Aorta (tissue), 5 donors: ENCODE data around the gene CFDP1. TPM values are rescaled to one million over a fixed set of nuclear protein-coding genes. Genes with fewer than 3 reads are reported as not detected.
"Not testable (repeated sequence)": the region's sequence is repeated elsewhere in the genome, so short reads cannot be mapped to it uniquely, and the experiment has no call there.

Source experiments
- ATAC-seq: fragments of 200-7000 bp; cut with Tn5 transposase; one replicate; pipeline ENCODE4 v1.9.1; 2022; ENCODE audit warnings: moderate library complexity; ENCODE audit not compliant: low FRiP score
- DNase-seq, 2 donors: peaks; one replicate each; pipeline ENCODE4 v3.0.0-alpha.2; 2020
- H3K27ac ChIP-seq, 2 donors: one replicate each; pipeline ENCODE4 v1.5.1; 2013; ENCODE audit warnings: low read length in 2 of 2, mild to moderate bottlenecking in 2 of 2, moderate library complexity in 2 of 2, control low read depth in 1 of 2, inconsistent platforms in 1 of 2, low read depth in 1 of 2
- H3K27me3 ChIP-seq, 2 donors: one replicate each; pipeline ENCODE4 v1.6.1; 2013; ENCODE audit warnings: control low read depth in 1 of 2, low read length in 1 of 2, mild to moderate bottlenecking in 1 of 2, moderate library complexity in 1 of 2; ENCODE audit not compliant: insufficient read depth in 2 of 2, control insufficient read depth in 1 of 2
- H3K36me3 ChIP-seq, 2 donors: one replicate each; pipeline ENCODE4 v1.6.1; 2013; ENCODE audit warnings: control low read depth in 1 of 2, low read length in 1 of 2, mild to moderate bottlenecking in 1 of 2; ENCODE audit not compliant: insufficient read depth in 2 of 2, control insufficient read depth in 1 of 2
- H3K4me1 ChIP-seq, 2 donors: one replicate each; pipeline ENCODE4 v1.6.1; 2013; ENCODE audit warnings: low read length in 2 of 2, control low read depth in 1 of 2, mild to moderate bottlenecking in 1 of 2, moderate library complexity in 1 of 2; ENCODE audit not compliant: insufficient read depth in 2 of 2, control insufficient read depth in 1 of 2
- H3K4me3 ChIP-seq, 2 donors: one replicate each; pipeline ENCODE4 v1.5.1; 2013; ENCODE audit warnings: low read length in 2 of 2, control low read depth in 1 of 2, mild to moderate bottlenecking in 1 of 2
- H3K9me3 ChIP-seq: one replicate; pipeline ENCODE4 v1.6.1; 2013; ENCODE audit warnings: mild to moderate bottlenecking, low read length; ENCODE audit not compliant: control insufficient read depth
- WGBS, 2 donors: extraction: QIAGEN DNeasy Blood & Tissue Kit; methylation state at CpG; one replicate each; pipeline ENCODE4 v1.1.7; 2013; 5-methylcytosine and 5-hydroxymethylcytosine counted together
- intact Hi-C, 2 donors: fragments of 100-400 bp; cut with DNase I; formaldehyde crosslinking; loops; one replicate each; pipeline versions ENCODE4 v1.14.2 to v1.15.0; 2022
- polyA plus RNA-seq, 2 donors: library from polyadenylated mRNA; stranded (reverse); fragments of 200-250 nt; gene quantifications; one replicate each; pipeline ENCODE4 v1.2.3, GENCODE V29; 2013
- total RNA-seq, 2 donors: library from RNA; stranded (reverse); fragmentation: NEBNext Ultra II Directional; extraction: Animal tissue kit (Norgen Biotek cat#: 25700); gene quantifications; one replicate each; pipeline ENCODE4 v1.2.1, GENCODE V29; 2021
- donor health status: healthy with polysubstance abuse.
- donor health status: Bipolar disorder and iron deficiency.
- donor health status: DM: no; HTN: no; CAD: no.
- donor health status: DM: no; HTN: no; CAD: no.
- donor health status: DM: yes; HTN: yes; CAD: no.

CFDP1 gene
- total and polyA plus RNA-seq, 4 donors = 52.8 to 111 (median 57.5) TPM

DNA sequence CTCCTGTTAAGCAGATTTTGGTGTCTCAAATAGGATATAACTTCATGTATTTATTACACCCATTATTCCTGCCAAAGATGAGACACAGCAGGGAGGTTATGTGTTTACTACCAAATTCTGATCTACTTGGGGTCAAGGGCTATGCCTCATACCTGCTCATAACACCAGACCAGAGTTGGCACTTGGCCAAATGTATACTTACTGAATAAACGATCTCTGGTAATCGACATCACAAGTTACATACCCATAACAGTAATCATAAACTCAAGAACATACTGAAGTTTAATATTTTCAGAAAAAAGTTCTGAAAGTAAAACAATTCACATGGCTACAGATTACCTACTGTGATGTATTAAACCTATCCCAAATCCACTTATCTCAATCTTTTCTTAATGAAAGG, 28.3 kb upstream of the CFDP1 start:
- WGBS, 2 donors = 71 to 73% methylated on average over 2 of the region's 2 CpGs
- no peak overlapping the region for H3K4me3 ChIP-seq
- intact Hi-C loops = no loop called here
- no peaks in the 10 kb centered on the region for H3K9me3 ChIP-seq
- ATAC-seq (no peak), DNase-seq (no peak)
- H3K27ac ChIP-seq = no peak overlapping the region
- no peaks in the 10 kb centered on the region for H3K36me3 ChIP-seq
- no peaks in the 10 kb centered on the region for H3K4me1 ChIP-seq
- no peaks in the 10 kb centered on the region for H3K27me3 ChIP-seq

DNA sequence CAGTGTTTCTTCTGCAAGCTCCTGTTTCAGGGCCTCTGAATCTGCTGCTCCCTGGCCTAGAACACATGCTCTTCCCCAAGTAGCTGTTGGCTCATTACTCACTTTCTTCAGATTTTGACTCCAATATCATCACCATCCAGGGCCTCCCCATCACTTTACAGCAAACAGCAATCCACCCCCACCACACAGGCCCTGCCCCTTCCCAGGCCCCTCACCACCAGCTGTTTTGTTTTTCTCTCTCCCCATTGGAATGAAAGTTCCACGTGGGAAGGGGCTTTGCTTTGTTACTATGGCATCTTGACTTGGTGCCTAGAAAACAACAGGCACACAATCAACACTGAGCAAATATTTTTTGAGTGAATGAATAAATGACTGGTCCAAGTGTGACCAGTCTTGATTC, 27.1 kb upstream of the CFDP1 start:
- H3K4me1 ChIP-seq = no peaks in the 10 kb centered on the region
- ATAC-seq (no peak), DNase-seq (no peak)
- H3K27me3 ChIP-seq = no peaks in the 10 kb centered on the region
- intact Hi-C loops = no loop called here
- WGBS, 2 donors = 0 to 8% methylated on average over 1 of the region's 1 CpG
- no peaks in the 10 kb centered on the region for H3K9me3 ChIP-seq
- H3K36me3 ChIP-seq = no peaks in the 10 kb centered on the region
- no peak overlapping the region for H3K27ac ChIP-seq
- H3K4me3 ChIP-seq = no peak overlapping the region

DNA sequence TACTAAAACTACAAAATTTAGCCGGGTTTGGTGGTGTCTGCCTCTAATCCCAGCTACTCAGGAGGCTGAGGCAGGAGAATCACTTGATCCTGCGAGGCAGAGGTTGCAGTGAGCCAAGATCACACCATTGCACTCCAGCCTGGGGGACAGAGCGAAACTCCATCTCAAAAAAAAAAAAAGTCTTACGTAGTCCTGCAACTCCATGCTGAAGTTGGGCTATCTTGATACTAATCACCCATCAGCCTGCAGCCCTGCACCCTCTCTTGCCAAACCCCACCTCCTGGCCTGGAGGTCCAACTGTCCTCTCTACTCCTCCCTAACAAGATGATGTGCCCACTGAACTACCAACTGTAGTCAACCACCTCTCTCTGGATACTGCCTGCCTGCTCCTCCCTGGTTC, 26.4 kb upstream of the CFDP1 start:
- ATAC-seq = no peak
- DNase-seq = no peak
- no peaks in the 10 kb centered on the region for H3K36me3 ChIP-seq
- no peaks in the 10 kb centered on the region for H3K9me3 ChIP-seq
- WGBS, 2 donors = 93 to 94% methylated on average over 4 of the region's 4 CpGs
- no peaks in the 10 kb centered on the region for H3K27me3 ChIP-seq
- no peak overlapping the region for H3K27ac ChIP-seq
- intact Hi-C loops = no loop called here
- no peaks in the 10 kb centered on the region for H3K4me1 ChIP-seq
- no peak overlapping the region for H3K4me3 ChIP-seq

DNA sequence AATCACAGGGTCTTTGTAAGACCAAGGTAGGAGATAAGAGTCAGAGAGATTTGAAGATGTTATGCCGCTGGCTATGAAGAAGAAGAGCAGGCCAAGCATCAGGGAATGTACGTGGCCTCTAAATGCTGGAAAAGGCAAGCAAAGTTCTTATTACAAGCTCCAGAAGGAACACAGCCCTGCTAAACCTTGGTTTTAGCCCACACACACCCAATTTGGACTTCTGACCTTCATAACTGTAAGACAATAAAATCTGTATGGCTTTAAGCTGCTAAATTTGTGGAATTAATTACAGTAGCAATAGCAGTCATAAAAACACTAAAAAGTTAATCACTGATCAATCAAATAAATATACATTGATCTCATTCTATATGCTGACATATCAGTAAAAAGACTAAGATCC, 25.1 kb upstream of the CFDP1 start:
- intact Hi-C loops = no loop called here
- Histone ChIP-seq H3K4me1 (no peaks in the 10 kb centered on the region), H3K27me3 (no peaks in the 10 kb centered on the region)

DNA sequence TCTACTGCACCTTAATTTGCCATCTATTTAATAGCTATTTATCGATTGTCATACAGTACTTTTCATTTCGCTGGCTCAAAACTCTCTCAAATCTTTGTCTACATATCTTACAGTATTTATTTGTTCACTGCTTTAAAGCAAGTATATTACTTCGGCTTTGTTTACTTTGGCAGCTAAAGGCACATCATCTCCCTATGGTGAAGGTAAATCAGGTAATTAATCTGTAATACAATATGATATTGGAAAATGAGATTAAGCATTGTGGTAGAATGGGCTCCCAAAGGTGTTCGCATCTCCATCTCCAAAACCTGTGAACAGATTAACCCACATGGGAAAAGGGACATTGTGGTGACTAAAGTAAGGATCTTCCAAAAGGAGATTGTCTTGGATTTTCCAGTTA, 24.7 kb upstream of the CFDP1 start:
- no peaks in the 10 kb centered on the region for H3K36me3 ChIP-seq
- intact Hi-C loops = no loop called here
- no peak overlapping the region for H3K4me3 ChIP-seq
- H3K9me3 ChIP-seq = no peaks in the 10 kb centered on the region
- ATAC-seq (no peak), DNase-seq (no peak)
- peaks cover 0 to under 1% of the 10 kb centered on the region in 2 donors for H3K4me1 ChIP-seq
- no peaks in the 10 kb centered on the region for H3K27me3 ChIP-seq
- H3K27ac ChIP-seq = no peak overlapping the region
- WGBS, 2 donors = 82 to 86% methylated on average over 4 of the region's 4 CpGs

More for the DNA sequence above, 25.1 kb upstream of the CFDP1 start:
- Histone ChIP-seq H3K4me3 (no peak overlapping the region), H3K9me3 (no peaks in the 10 kb centered on the region), H3K27ac (no peak overlapping the region), H3K36me3 (no peaks in the 10 kb centered on the region)
- no peak for ATAC-seq
- DNase-seq = no peak
- 90 to 93% methylated on average over 2 of the region's 2 CpGs for WGBS, 2 donors

DNA sequence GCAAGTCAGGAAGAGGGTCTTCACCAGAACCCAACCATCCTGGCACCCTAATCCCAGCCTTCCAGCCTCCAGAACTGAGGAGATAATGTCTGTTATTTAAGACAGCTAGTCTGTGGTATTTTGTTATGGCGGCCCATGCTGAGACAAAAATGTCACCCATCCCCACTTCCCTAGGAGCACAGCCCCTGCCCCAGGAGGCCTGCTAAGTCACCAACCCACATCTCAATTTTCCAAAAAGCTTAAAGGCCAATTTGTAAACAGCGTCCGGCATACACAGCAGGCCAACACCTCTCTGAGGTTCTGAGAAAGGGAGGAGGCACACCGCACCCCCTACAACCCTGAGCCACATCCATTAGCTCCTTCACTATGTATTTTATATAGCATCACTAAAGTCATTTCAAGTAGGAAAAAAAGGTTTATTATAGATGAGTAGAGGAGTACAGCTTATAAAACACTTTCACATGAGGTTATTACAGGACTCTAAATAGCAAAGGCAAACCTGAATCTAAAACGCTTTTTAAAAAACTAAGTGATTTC, 24.2 kb upstream of the CFDP1 start:
- intact Hi-C loops = no loop called here
- no peaks in the 10 kb centered on the region for H3K27me3 ChIP-seq
- peaks cover 0 to 2% of the 10 kb centered on the region in 2 donors for H3K4me1 ChIP-seq
- no peak overlapping the region for H3K4me3 ChIP-seq
- H3K27ac ChIP-seq = no peak overlapping the region
- no peaks in the 10 kb centered on the region for H3K9me3 ChIP-seq
- H3K36me3 ChIP-seq = no peaks in the 10 kb centered on the region
- ATAC-seq (no peak), DNase-seq (no peak)
- 91 to 92% methylated on average over 5 of the region's 5 CpGs for WGBS, 2 donors

DNA sequence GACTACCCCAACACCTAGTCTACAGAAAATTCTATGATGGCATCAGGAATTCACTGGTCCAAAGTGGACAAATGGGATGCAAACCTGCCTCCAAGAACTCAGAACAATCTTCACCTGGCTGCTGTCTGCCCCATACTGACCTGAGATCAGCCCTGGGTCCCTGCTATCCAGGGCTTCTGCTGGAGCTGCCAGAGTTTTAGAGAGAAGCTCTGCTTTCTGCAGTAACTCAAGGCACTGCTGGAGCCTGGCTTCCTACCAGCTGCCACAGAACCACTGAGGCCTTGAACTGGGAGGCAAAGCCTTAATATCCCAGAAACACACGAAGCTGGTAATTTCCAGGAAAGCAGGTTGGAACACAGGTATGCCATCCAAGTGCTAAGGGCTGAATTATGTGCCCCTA, 23.7 kb upstream of the CFDP1 start:
- Histone ChIP-seq H3K9me3 (no peaks in the 10 kb centered on the region), H3K27ac (no peak overlapping the region), H3K4me3 (no peak overlapping the region), H3K27me3 (no peaks in the 10 kb centered on the region), H3K4me1 (peaks cover 0 to 2% of the 10 kb centered on the region in 2 donors), H3K36me3 (no peaks in the 10 kb centered on the region)
- no peak for DNase-seq
- intact Hi-C loops = no loop called here
- WGBS, 2 donors = 42 to 50% methylated on average over 1 of the region's 1 CpG
- ATAC-seq = no peak

DNA sequence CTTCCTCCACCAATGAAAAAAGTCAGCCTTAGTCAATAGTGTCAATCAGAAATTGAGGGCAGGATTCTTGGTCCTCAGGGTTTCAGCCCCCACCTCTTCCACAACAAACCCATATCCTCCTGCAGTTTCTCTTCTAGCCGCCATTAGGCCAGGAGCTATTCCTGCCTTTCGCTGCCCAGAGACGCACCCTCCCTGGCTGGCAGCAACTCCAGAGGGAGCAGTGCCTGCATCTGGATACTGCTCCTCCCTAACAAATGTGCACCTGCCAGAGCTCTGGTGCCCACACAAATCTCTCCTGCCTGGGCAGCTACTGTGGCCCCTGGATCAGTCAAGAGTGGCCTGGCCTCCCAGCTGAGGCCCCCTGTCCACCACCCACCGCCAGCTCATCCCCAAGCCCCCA, 23.2 kb upstream of the CFDP1 start:
- intact Hi-C loops, H3K27me3 ChIP-seq, ATAC-seq, H3K27ac ChIP-seq, DNase-seq, H3K9me3 ChIP-seq, H3K4me3 ChIP-seq, H3K36me3 ChIP-seq, H3K4me1 ChIP-seq: not testable (repeated sequence)
- 84 to 87% methylated on average over 4 of the region's 4 CpGs for WGBS, 2 donors

DNA sequence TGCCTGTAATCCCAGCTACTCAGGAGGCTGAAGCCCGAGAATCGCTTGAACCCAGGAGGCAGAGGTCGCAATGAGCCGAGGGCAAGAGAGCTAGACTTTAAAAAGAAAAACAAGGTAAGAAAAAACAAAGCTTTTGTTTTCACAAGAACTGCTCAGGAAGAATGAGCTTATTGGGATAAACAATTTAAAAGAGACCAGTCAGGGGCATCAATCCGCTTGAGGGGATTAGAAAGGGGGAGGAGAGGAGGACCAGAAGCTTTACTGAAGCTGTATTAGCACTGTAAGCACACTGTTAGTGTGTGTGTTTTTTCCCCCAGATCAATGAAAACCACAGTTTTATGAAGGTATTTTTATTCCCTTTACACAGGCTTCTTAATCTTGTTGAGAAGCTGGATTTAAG, 22.4 kb upstream of the CFDP1 start:
- H3K4me3 ChIP-seq = no peak overlapping the region
- H3K9me3 ChIP-seq = no peaks in the 10 kb centered on the region
- intact Hi-C loops = no loop called here
- no peak for ATAC-seq
- peaks cover 3 to 4% of the 10 kb centered on the region in 2 donors for H3K36me3 ChIP-seq
- H3K27me3 ChIP-seq = no peaks in the 10 kb centered on the region
- H3K27ac ChIP-seq = no peak overlapping the region
- peaks cover 0 to 2% of the 10 kb centered on the region in 2 donors for H3K4me1 ChIP-seq
- 64 to 68% methylated on average over 5 of the region's 5 CpGs for WGBS, 2 donors
- no peak for DNase-seq
